HepG2 (cell line): ENCODE results near the gene ABCB11. TPM values are rescaled to one million over a fixed set of nuclear protein-coding genes. Genes with fewer than 3 reads are reported as not detected.

Experiments
- CCDC6 ChIP-seq: sonication (generic); formaldehyde crosslinking; IDR thresholded peaks from 2 replicates; pipeline ENCODE4 v1.8.1; 2022; ENCODE audit warnings: mild to moderate bottlenecking, missing genetic modification reagents, moderate library complexity
- FOSL1 ChIP-seq: sonication (generic); formaldehyde crosslinking; IDR thresholded peaks from 2 replicates; pipeline ENCODE4 v1.9.0; 2021; ENCODE audit warnings: missing genetic modification reagents, borderline replicate concordance
- FOXO1 ChIP-seq: sonication (generic); formaldehyde crosslinking; IDR thresholded peaks from 2 replicates; pipeline ENCODE4 v1.4.0; 2020; ENCODE audit warnings: missing genetic modification reagents
- FOXP1 ChIP-seq, 2 experiments: fragments of 450-650 bp in 1 of 2; IDR thresholded peaks; 2 replicates each; pipeline ENCODE4 v1.6.1; 2017 to 2018; ENCODE audit warnings: antibody characterized with exemption in 1 of 2
- GPBP1L1 ChIP-seq: sonication (generic); formaldehyde crosslinking; IDR thresholded peaks from 2 replicates; pipeline ENCODE4 v1.5.0; 2020; ENCODE audit warnings: mild to moderate bottlenecking, missing genetic modification reagents
- GPN1 ChIP-seq: sonication (generic); formaldehyde crosslinking; IDR thresholded peaks from 2 replicates; pipeline ENCODE4 v1.5.1; 2020; ENCODE audit warnings: missing genetic modification reagents, borderline replicate concordance
- HBP1 ChIP-seq: IDR thresholded peaks from 2 replicates; pipeline ENCODE4 v1.6.1; 2016; ENCODE audit warnings: low read depth, control low read depth
- KLF12 ChIP-seq: sonication (generic); formaldehyde crosslinking; IDR thresholded peaks from 2 replicates; pipeline ENCODE4 v1.4.0; 2020; ENCODE audit warnings: missing genetic modification reagents, borderline replicate concordance
- MLX ChIP-seq: IDR thresholded peaks from 2 replicates; pipeline ENCODE4 v1.6.1; 2016
- MYC ChIP-seq: sonication (generic); formaldehyde crosslinking; IDR thresholded peaks from 2 replicates; pipeline ENCODE4 v1.9.0; 2021; ENCODE audit warnings: missing genetic modification reagents, borderline replicate concordance
- PAF1 ChIP-seq: IDR thresholded peaks from 2 replicates; pipeline ENCODE4 v1.6.1; 2016; ENCODE audit warnings: missing genetic modification reagents, missing compliant biosample characterization
- RELA ChIP-seq: sonication (generic); formaldehyde crosslinking; IDR thresholded peaks from 2 replicates; pipeline ENCODE4 v1.4.0; 2020; ENCODE audit warnings: missing genetic modification reagents
- RFX1 ChIP-seq: fragments of 450-650 bp; IDR thresholded peaks from 2 replicates; pipeline ENCODE4 v1.6.1; 2017
- SKI ChIP-seq: fragments of 450-650 bp; IDR thresholded peaks from one replicate; pipeline ENCODE4 v1.6.1; 2018; ENCODE audit warnings: mild to moderate bottlenecking; ENCODE audit not compliant: partially characterized antibody
- TBL1XR1 ChIP-seq: fragments of 150-350 bp; IDR thresholded peaks from 2 replicates; pipeline ENCODE4 v1.6.1; 2014; ENCODE audit warnings: borderline replicate concordance, low read length; ENCODE audit not compliant: partially characterized antibody
- TFAP4 ChIP-seq: sonication (generic); IDR thresholded peaks from 2 replicates; pipeline ENCODE4 v1.6.1; 2016; ENCODE audit warnings: low read depth, borderline replicate concordance
- TIGD3 ChIP-seq: sonication (generic); formaldehyde crosslinking; IDR thresholded peaks from 2 replicates; pipeline ENCODE4 v1.5.1; 2020; ENCODE audit warnings: mild to moderate bottlenecking, missing genetic modification reagents, borderline replicate concordance
- WIZ ChIP-seq: sonication (generic); formaldehyde crosslinking; IDR thresholded peaks from 2 replicates; pipeline ENCODE4 v1.5.1; 2020; ENCODE audit warnings: mild to moderate bottlenecking, missing genetic modification reagents
- ZFP36 ChIP-seq: fragments of 150-350 bp; IDR thresholded peaks from 2 replicates; pipeline ENCODE4 v1.6.1; 2018; ENCODE audit warnings: borderline replicate concordance, low read length, low read depth; ENCODE audit not compliant: partially characterized antibody
- ZNF124 ChIP-seq: sonication (generic); formaldehyde crosslinking; IDR thresholded peaks from 2 replicates; pipeline ENCODE4 v1.4.0; 2020; ENCODE audit warnings: missing genetic modification reagents
- ZNF253 ChIP-seq: sonication (generic); formaldehyde crosslinking; IDR thresholded peaks from 2 replicates; pipeline ENCODE4 v1.8.0; 2022; ENCODE audit warnings: mild to moderate bottlenecking, missing genetic modification reagents, borderline replicate concordance
- ZNF333 ChIP-seq: sonication (generic); formaldehyde crosslinking; IDR thresholded peaks from 2 replicates; pipeline ENCODE4 v1.4.0; 2020; ENCODE audit warnings: mild to moderate bottlenecking, missing genetic modification reagents, borderline replicate concordance
- ZNF713 ChIP-seq: sonication (generic); formaldehyde crosslinking; IDR thresholded peaks from 2 replicates; pipeline ENCODE4 v1.4.0; 2020; ENCODE audit warnings: mild to moderate bottlenecking, missing genetic modification reagents
- ZNF768 ChIP-seq: sonication (generic); formaldehyde crosslinking; IDR thresholded peaks from 2 replicates; pipeline ENCODE4 v1.4.0; 2020; ENCODE audit warnings: missing genetic modification reagents
- ZNF775 ChIP-seq: sonication (generic); formaldehyde crosslinking; IDR thresholded peaks from 2 replicates; pipeline ENCODE4 v1.4.0; 2020; ENCODE audit warnings: missing genetic modification reagents, mild to moderate bottlenecking, moderate library complexity, borderline replicate concordance
- ZNF777 ChIP-seq: sonication (generic); formaldehyde crosslinking; IDR thresholded peaks from 2 replicates; pipeline ENCODE4 v1.4.0; 2020; ENCODE audit warnings: missing genetic modification reagents
- polyA plus RNA-seq, 8 experiments: library from polyadenylated mRNA; depleted of rRNA in 3 of 8; stranded (reverse) in 7 of 8; unstranded in 1 of 8; fragments of >200 nt; fragmentation: Illumina TruSeq in 4 of 8; extraction: Trizol in 4 of 8; gene quantifications; 2 replicates each; pipeline versions ENCODE4 v1.2.1 to v1.2.3, GENCODE V29; 2011 to 2016; ENCODE audit warnings: low read depth in 4 of 8, missing spikeins in 1 of 8, mixed read lengths in 1 of 8; ENCODE audit not compliant: insufficient read depth in 1 of 8
- total RNA-seq, 5 experiments: library from RNA; depleted of rRNA; stranded (reverse); fragments of >200 nt; fragmentation: Illumina TruSeq; extraction: Trizol; gene quantifications; 2 replicates each; pipeline ENCODE4 v1.2.3, GENCODE V29; 2016; ENCODE audit warnings: low read depth in 1 of 5

Gene ABCB11
- total and polyA plus RNA-seq, 2 of the 13 experiments (the other 11 are each of a cell fraction or from before 2014, with no cell fraction given): not detected

- peak; percentile 68 for TF ChIP-seq TBL1XR1
- TF ChIP-seq FOSL1 (CRISPR knock-in tag): no peak
- TF ChIP-seq TFAP4: no peak
- TF ChIP-seq ZNF777 (CRISPR knock-in tag): peak; percentile 78
- TF ChIP-seq ZFP36: no peak
- no peak for TF ChIP-seq FOXP1 (IDR thresholded peaks at IDR 0.05)
- TF ChIP-seq FOXP1 (CRISPR knock-in tag; IDR thresholded peaks at IDR 0.05): no peak
- TF ChIP-seq FOXO1 (CRISPR knock-in tag): peak; percentile 60; the same call in 1 of the 2 replicates
- TF ChIP-seq ZNF713: 0 out of 2 replicates have a peak, but pooled peaks have one; percentile 54
- peak; percentile 76; the same call in 1 of the 2 replicates for TF ChIP-seq CCDC6
- TF ChIP-seq GPN1 (CRISPR knock-in tag): no peak
- TF ChIP-seq HBP1 (CRISPR knock-in tag): peak; percentile 63; the same call in 1 of the 2 replicates
- TF ChIP-seq RELA (CRISPR knock-in tag): no peak
- no peak for TF ChIP-seq GPBP1L1 (CRISPR knock-in tag)
- peak; percentile 60; the same call in 1 of the 2 replicates for TF ChIP-seq ZNF253 (CRISPR knock-in tag)
- TF ChIP-seq KLF12 (CRISPR knock-in tag): no peak
- TF ChIP-seq ZNF775 (CRISPR knock-in tag): no peak
- peak; percentile 83; the same call in 1 of the 2 replicates for TF ChIP-seq ZNF124 (CRISPR knock-in tag)
- no peak for TF ChIP-seq RFX1
- no peak for TF ChIP-seq WIZ (CRISPR knock-in tag)
- TF ChIP-seq SKI: no peak
- TF ChIP-seq MLX: no peak
- TF ChIP-seq MYC (CRISPR knock-in tag): peak; percentile 77
- TF ChIP-seq PAF1 (CRISPR knock-in tag): no peak
- TF ChIP-seq ZNF768: peak; percentile 39; the same call in 1 of the 2 replicates
- TF ChIP-seq ZNF333 (CRISPR knock-in tag): peak; percentile 53; the same call in 1 of the 2 replicates
- TF ChIP-seq TIGD3 (CRISPR knock-in tag): no peak
Measured at GRCh38 chr2:168890006-168890782, 140.9 kb downstream of the ABCB11 start, which contains the start of gene SPC25 (continued).
